ENCODE data around the gene PRR5L. TPM values are rescaled to one million over a fixed set of nuclear protein-coding genes. Genes with fewer than 3 reads are reported as not detected.

PRR5L gene
- total and polyA plus RNA-seq, 8 donors: 10.6 to 27.0 (median 17.4) TPM

- peak; percentile 25 for ATAC-seq
- H3K27ac ChIP-seq: no peak overlapping the region
These were observed 92.0 kb downstream of the PRR5L start for GRCh38 chr11:36388071-36388470.

DNA sequence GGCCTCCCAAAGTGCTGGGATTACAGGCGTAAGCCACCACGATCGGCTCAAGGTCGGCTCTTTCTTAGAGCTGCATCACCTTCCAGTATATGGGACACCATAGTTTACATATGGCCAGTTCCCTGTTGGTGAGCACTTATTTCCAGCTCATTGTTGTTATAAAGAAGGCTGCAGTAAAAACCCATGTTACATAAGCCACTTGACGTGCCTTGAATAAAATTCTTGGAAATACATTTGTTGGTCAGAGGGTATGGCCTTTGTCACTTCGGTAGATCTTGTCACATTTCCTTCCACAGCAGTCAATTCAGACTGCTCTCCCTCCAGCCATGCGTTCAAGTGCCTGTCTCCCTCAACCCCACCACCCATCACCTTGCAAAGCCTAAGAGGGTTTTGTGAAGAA is 92.9 kb downstream of the PRR5L start:
- peak; percentile 6 for ATAC-seq

More at GRCh38 chr11:36388071-36388470, 92.0 kb downstream of the PRR5L start:
- TF ChIP-seq CTCF (IDR thresholded peaks at IDR 0.05): no peak
- no peak overlapping the region for H3K4me3 ChIP-seq
- H3K36me3 ChIP-seq: no peaks in the 10 kb centered on the region
- intact Hi-C loops (cut with DNase I): no loop called here
- peaks cover 4 to 43% of the 10 kb centered on the region in 2 donors for H3K4me1 ChIP-seq
- DNase-seq: peak in 2 of 4 donors; percentile 68 to 82
- H3K9me3 ChIP-seq: no peaks in the 10 kb centered on the region
- H3K27me3 ChIP-seq: no peaks in the 10 kb centered on the region

DNA sequence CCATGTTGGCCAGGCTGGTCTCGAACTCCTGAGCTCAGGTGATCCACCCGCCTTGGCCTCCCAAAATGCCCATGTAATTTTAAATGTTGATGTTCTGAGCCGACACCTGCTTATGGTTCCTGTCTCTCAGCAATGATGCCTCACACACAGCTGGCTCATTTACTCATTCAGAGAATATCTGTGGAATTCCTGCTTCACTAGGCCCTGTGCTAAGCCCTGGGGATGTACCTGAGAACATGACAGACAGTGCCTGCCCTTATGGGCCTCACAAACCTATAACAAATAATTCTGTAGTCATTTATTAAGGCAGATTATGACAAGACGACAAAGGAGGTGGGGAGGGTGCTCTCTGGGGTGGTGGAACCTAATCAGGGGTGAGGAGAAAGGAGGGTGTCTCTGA is 93.7 kb downstream of the PRR5L start:
- Histone ChIP-seq H3K27me3 (no peaks in the 10 kb centered on the region), H3K4me3 (no peak overlapping the region), H3K27ac (no peak overlapping the region), H3K4me1 (peaks cover 4 to 51% of the 10 kb centered on the region in 2 donors), H3K36me3 (no peaks in the 10 kb centered on the region), H3K9me3 (no peaks in the 10 kb centered on the region)
- intact Hi-C loops (cut with DNase I): no loop called here
- no peak for TF ChIP-seq CTCF (IDR thresholded peaks at IDR 0.05)
- ATAC-seq (no peak), DNase-seq (no peak)

More for the DNA sequence above, 92.9 kb downstream of the PRR5L start:
- DNase-seq: no peak
- Histone ChIP-seq H3K36me3 (no peaks in the 10 kb centered on the region), H3K4me1 (peaks cover 4 to 48% of the 10 kb centered on the region in 2 donors), H3K9me3 (no peaks in the 10 kb centered on the region), H3K27me3 (no peaks in the 10 kb centered on the region), H3K27ac (no peak overlapping the region), H3K4me3 (no peak overlapping the region)
- no peak for TF ChIP-seq CTCF (IDR thresholded peaks at IDR 0.05)
- intact Hi-C loops (cut with DNase I): no loop called here

- no peaks in the 10 kb centered on the region for H3K27me3 ChIP-seq
- peak in 1 of 2 donors; percentile 27 for TF ChIP-seq CTCF (IDR thresholded peaks at IDR 0.05)
- peak in 2 of 4 donors; percentile 71 to 83 for DNase-seq
- ATAC-seq: peak; percentile 73
- intact Hi-C loops (cut with DNase I): no loop called here
- no peaks in the 10 kb centered on the region for H3K9me3 ChIP-seq
- no peaks in the 10 kb centered on the region for H3K36me3 ChIP-seq
- H3K4me3 ChIP-seq: no peak overlapping the region
- H3K27ac ChIP-seq: peak overlapping the region in 1 of 2 donors; percentile 75
- peaks cover 4 to 47% of the 10 kb centered on the region in 2 donors for H3K4me1 ChIP-seq
These were observed 94.9 kb downstream of the PRR5L start for GRCh38 chr11:36390963-36391471.

GRCh38 chr11:36392196-36392595 is 96.1 kb downstream of the PRR5L start:
- peak overlapping the region in 1 of 2 donors; percentile 75 for H3K27ac ChIP-seq
- DNase-seq: no peak
- intact Hi-C loops (cut with DNase I): no loop called here

More at GRCh38 chr11:36392196-36392595, 96.1 kb downstream of the PRR5L start:
- Histone ChIP-seq H3K36me3 (no peaks in the 10 kb centered on the region), H3K4me1 (peaks cover 4 to 47% of the 10 kb centered on the region in 2 donors), H3K9me3 (no peaks in the 10 kb centered on the region), H3K27me3 (no peaks in the 10 kb centered on the region), H3K4me3 (no peak overlapping the region)
- no peak for TF ChIP-seq CTCF (IDR thresholded peaks at IDR 0.05)
- ATAC-seq: no peak
